Left lung (tissue), 10 donors: ENCODE results near the gene PDGFC. TPM values are rescaled to one million over a fixed set of nuclear protein-coding genes. Genes with fewer than 3 reads are reported as not detected.
A peak's percentile ranks its signal among the peaks of the same experiment; 100 is the strongest.

ENCODE experiments used
- ATAC-seq: fragments of 200-7000 bp; cut with Tn5 transposase; one replicate; pipeline ENCODE4 v1.9.1; 2020; ENCODE audit warnings: moderate library complexity
- DNase-seq, 4 donors: peaks; one replicate each; pipeline ENCODE4 v3.0.0-alpha.2; 2013 to 2020
- H3K27ac ChIP-seq, 2 donors: fragments of 200-600 bp; sonication (generic) in 1 of 2; one replicate each; pipeline versions ENCODE4 v1.5.0 to v1.8.0; 2020 to 2021
- H3K27me3 ChIP-seq, 2 donors: fragments of 200-600 bp; sonication (generic) in 1 of 2; one replicate each; pipeline versions ENCODE4 v1.5.0 to v1.8.0; 2020 to 2021
- H3K36me3 ChIP-seq, 2 donors: fragments of 200-600 bp; sonication (generic) in 1 of 2; one replicate each; pipeline versions ENCODE4 v1.5.0 to v1.8.0; 2020 to 2021
- H3K4me1 ChIP-seq, 2 donors: fragments of 200-600 bp; one replicate each; pipeline ENCODE4 v1.8.0; 2021
- H3K4me3 ChIP-seq, 2 donors: fragments of 200-600 bp; sonication (generic) in 1 of 2; one replicate each; pipeline versions ENCODE4 v1.5.0 to v1.8.0; 2020 to 2021; ENCODE audit warnings: mild to moderate bottlenecking in 1 of 2
- H3K9me3 ChIP-seq, 2 donors: fragments of 200-600 bp; sonication (generic) in 1 of 2; one replicate each; pipeline versions ENCODE4 v1.5.0 to v1.8.0; 2020 to 2021
- CTCF ChIP-seq, 2 donors: fragments of 200-600 bp; sonication (generic) in 1 of 2; IDR thresholded peaks; one replicate each; pipeline versions ENCODE4 v1.5.0 to v1.8.0; 2021; ENCODE audit warnings: antibody characterized with exemption in 2 of 2
- intact Hi-C, 2 donors: fragments of 100-400 bp; cut with DNase I; formaldehyde crosslinking; loops; one replicate each; pipeline versions ENCODE4 v1.11.2 to v1.14.2; 2022
- polyA plus RNA-seq, 6 donors: library from polyadenylated mRNA; unstranded; fragments of 120-200 nt; gene quantifications; one replicate each; pipeline ENCODE4 v1.2.1, GENCODE V29; 2013; ENCODE audit not compliant: insufficient read length in 6 of 6
- total RNA-seq, 2 donors: library from RNA; stranded (reverse); fragmentation: NEBNext Ultra II Directional; extraction: Animal tissue kit (Norgen Biotek cat#: 25700); gene quantifications; one replicate each; pipeline ENCODE4 v1.2.1, GENCODE V29; 2021
- donor health status: DM: no; HTN: yes; CAD: no.
- donor health status: DM: no; HTN: no; CAD: no.

Gene PDGFC
- total and polyA plus RNA-seq, 8 donors, result 22.4 to 51.6 (median 37.4) TPM

- peak overlapping the region; percentile 47 to 59 for H3K4me3 ChIP-seq
- no peaks in the 10 kb centered on the region for H3K36me3 ChIP-seq
- H3K27me3 ChIP-seq, result peaks cover 0 to 13% of the 10 kb centered on the region in 2 donors
- intact Hi-C loops, result no loop called here
- ATAC-seq (peak; percentile 46), DNase-seq (peak; percentile 42 to 88 (median 68))
- peak; percentile 12 to 44 for TF ChIP-seq CTCF (IDR thresholded peaks at IDR 0.05)
- H3K9me3 ChIP-seq, result no peaks in the 10 kb centered on the region
- H3K27ac ChIP-seq, result peak overlapping the region; percentile 78 to 91
- H3K4me1 ChIP-seq, result peaks cover 4 to 49% of the 10 kb centered on the region in 2 donors
Observed at GRCh38 chr4:156970501-156971164, 966 bp downstream of the PDGFC start.

DNA sequence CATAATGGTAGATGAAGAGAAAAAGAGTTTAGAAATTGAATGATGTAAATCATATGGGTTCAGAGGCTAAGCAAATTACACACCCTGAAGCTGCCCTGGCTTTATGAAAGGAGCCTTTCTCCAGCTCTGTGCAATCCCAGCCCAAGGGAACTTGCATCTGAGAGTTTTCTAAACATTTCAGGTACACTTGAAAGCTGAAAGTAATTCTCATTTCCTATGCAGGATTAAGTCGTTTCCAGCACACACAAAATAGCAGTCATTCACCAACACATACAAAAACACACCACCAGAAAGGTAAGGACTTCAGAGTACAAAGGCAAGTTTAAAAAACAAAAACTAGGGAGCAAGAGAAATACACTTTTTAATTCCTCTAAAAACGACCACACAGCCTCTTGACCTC is 1.7 kb downstream of the PDGFC start:
- H3K36me3 ChIP-seq, result no peaks in the 10 kb centered on the region
- peak overlapping the region in 1 of 2 donors; percentile 91 for H3K27ac ChIP-seq
- intact Hi-C loops, result no loop called here
- H3K9me3 ChIP-seq, result no peaks in the 10 kb centered on the region
- TF ChIP-seq CTCF (IDR thresholded peaks at IDR 0.05), result no peak
- H3K27me3 ChIP-seq, result peaks cover 0 to 13% of the 10 kb centered on the region in 2 donors
- peaks cover 4 to 49% of the 10 kb centered on the region in 2 donors for H3K4me1 ChIP-seq
- ATAC-seq (peak; percentile 6), DNase-seq (no peak)
- H3K4me3 ChIP-seq, result peak overlapping the region; percentile 47 to 59

- Histone ChIP-seq H3K4me1 (peaks cover 4 to 49% of the 10 kb centered on the region in 2 donors), H3K27ac (peak overlapping the region in 1 of 2 donors; percentile 91), H3K4me3 (peak overlapping the region in 1 of 2 donors; percentile 59), H3K9me3 (no peaks in the 10 kb centered on the region), H3K36me3 (no peaks in the 10 kb centered on the region), H3K27me3 (peaks cover 0 to 13% of the 10 kb centered on the region in 2 donors)
- DNase-seq (no peak), ATAC-seq (no peak)
- TF ChIP-seq CTCF (IDR thresholded peaks at IDR 0.05), result no peak
- intact Hi-C loops, result no loop called here
Observed at GRCh38 chr4:156969101-156969500, 2.5 kb downstream of the PDGFC start.

DNA sequence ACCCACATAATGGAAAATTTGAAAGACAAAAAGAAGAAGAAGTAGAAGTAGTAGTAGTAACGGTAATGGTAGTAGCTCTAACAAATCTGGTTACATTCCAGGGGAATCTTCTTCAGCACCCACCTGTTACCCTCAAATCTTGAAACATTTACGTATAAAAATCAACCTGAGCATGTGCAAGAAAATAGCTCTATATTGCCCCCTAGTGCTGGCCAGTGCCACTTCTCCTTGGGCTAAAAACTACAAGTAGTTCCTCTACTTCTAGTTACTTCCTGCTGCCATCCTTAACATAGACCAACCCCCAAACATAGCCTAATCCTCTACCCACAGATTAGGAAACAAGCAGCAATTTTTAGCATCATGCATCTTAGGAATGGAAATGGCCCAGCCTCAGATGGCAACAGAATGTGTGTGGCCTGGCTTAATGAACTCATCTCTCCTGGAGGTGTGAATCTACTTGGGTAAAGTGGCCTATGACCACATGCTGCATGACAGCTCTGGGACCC is 3.1 kb downstream of the PDGFC start:
- Histone ChIP-seq H3K36me3 (no peaks in the 10 kb centered on the region), H3K4me3 (peak overlapping the region in 1 of 2 donors; percentile 59), H3K27me3 (peaks cover 0 to 13% of the 10 kb centered on the region in 2 donors), H3K4me1 (peaks cover 4 to 49% of the 10 kb centered on the region in 2 donors), H3K27ac (peak overlapping the region in 1 of 2 donors; percentile 91), H3K9me3 (no peaks in the 10 kb centered on the region)
- peak; percentile 53 for ATAC-seq
- DNase-seq, result peak in 3 of 4 donors; percentile 47 to 73 (median 51)
- intact Hi-C loops, result no loop called here
- TF ChIP-seq CTCF (IDR thresholded peaks at IDR 0.05), result peak; percentile 69 to 80

GRCh38 chr4:156966836-156967235 is 4.8 kb downstream of the PDGFC start:
- no peak for DNase-seq
- Histone ChIP-seq H3K27me3 (peaks cover 0 to 8% of the 10 kb centered on the region in 2 donors), H3K4me1 (peaks cover 4 to 45% of the 10 kb centered on the region in 2 donors), H3K36me3 (no peaks in the 10 kb centered on the region), H3K4me3 (no peak overlapping the region), H3K9me3 (no peaks in the 10 kb centered on the region), H3K27ac (no peak overlapping the region)
- TF ChIP-seq CTCF (IDR thresholded peaks at IDR 0.05), result no peak
- intact Hi-C loops, result no loop called here
- ATAC-seq, result no peak
